ENCODE measurements around the gene TARS3. TPM values are rescaled to one million over a fixed set of nuclear protein-coding genes. Genes with fewer than 3 reads are reported as not detected.
A peak's percentile ranks its signal among the peaks of the same experiment; 100 is the strongest.

TARS3 gene
- total RNA-seq, 1 experiment from 2014 or later = 4.6 TPM

DNA sequence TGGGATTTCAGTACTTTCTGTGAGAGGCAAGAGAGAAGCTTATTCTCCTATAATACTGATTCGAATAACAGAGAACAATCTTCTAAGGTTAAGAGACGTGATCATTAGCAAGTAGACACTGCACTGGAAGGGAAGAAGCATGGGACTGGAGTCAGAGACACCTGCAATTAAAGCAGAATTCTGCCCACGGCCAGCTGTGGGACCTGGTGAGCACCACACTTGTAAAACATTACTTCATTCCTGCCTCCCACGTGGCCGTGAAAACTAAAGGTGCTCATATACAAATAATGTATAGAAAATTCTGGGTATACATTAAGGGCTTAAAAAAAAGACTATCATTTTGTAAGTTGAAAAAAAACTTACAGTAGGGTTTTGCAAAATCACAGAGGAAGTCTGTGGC, 74.1 kb downstream of the TARS3 start:
- H2AFZ ChIP-seq = no peak overlapping the region
- H3K79me2 ChIP-seq (ENCODE audit: low read depth) = peaks cover 50% of the 10 kb centered on the region
- H3K9me2 ChIP-seq (ENCODE audit: insufficient read depth) = no peaks in the 10 kb centered on the region
- no TSS peak for BruUV-seq (replicated peaks)
- H3K27ac ChIP-seq = no peak overlapping the region
- no peaks in the 10 kb centered on the region for H3K9me3 ChIP-seq (ENCODE audit: insufficient read depth, low read depth)
- ChIA-PET POLR2A (ENCODE audit: unreplicated experiment) (interaction anchor here (0.7 kb wide), 1 partner anchor 299 kb away, joined by 6 read pairs; no protein-coding TSS in a partner anchor), CTCF (no interaction called here)
- peaks cover 16% of the 10 kb centered on the region; the same call in 1 of the 2 replicates for H4K20me1 ChIP-seq (ENCODE audit: insufficient read depth)
- intact Hi-C loops (cut with micrococcal nuclease; ENCODE audit: unreplicated experiment) = loop anchor here (5.0 kb wide), 1 partner anchor 72 kb away; the partner anchor contains the start of gene TARS3
- H3K36me3 ChIP-seq (ENCODE audit: low read depth) = peaks cover 27% of the 10 kb centered on the region
- H3F3A ChIP-seq (ENCODE audit: insufficient read depth, low read depth) = peaks cover 22% of the 10 kb centered on the region; the same call in 1 of the 2 replicates
- TF ChIP-seq EZH2 (IDR thresholded peaks at IDR 0.05; ENCODE audit: low read depth) = no peak
- no peak for TF ChIP-seq CTCF (conservative IDR thresholded peaks at IDR 0.05)
- no peak overlapping the region for H3K4me3 ChIP-seq
- H3K4me2 ChIP-seq = peak overlapping the region; percentile 94; the same call in 1 of the 2 replicates
- no peaks in the 10 kb centered on the region for H3K27me3 ChIP-seq (ENCODE audit: insufficient read depth, low read depth)
- H3K4me1 ChIP-seq (replicated peaks; ENCODE audit: insufficient read depth) = peaks cover 23% of the 10 kb centered on the region
- DNase-seq = no peak

GRCh38 chr15:101648356-101648755, 75.9 kb downstream of the TARS3 start:
- CTCF ChIA-PET = no interaction called here
- no peak overlapping the region for H3K4me2 ChIP-seq
- DNase-seq = no peak
- H3K36me3 ChIP-seq (ENCODE audit: low read depth) = peaks cover 37% of the 10 kb centered on the region
- no peaks in the 10 kb centered on the region for H3K9me3 ChIP-seq (ENCODE audit: insufficient read depth, low read depth)
- POLR2A ChIA-PET (ENCODE audit: unreplicated experiment) = no interaction called here
- peaks cover 50% of the 10 kb centered on the region for H3K79me2 ChIP-seq (ENCODE audit: low read depth)
- H3K27me3 ChIP-seq (ENCODE audit: insufficient read depth, low read depth) = no peaks in the 10 kb centered on the region
- H3F3A ChIP-seq (ENCODE audit: insufficient read depth, low read depth) = peaks cover 18% of the 10 kb centered on the region; the same call in 1 of the 2 replicates
- no TSS peak for BruUV-seq (replicated peaks)
- peaks cover 16% of the 10 kb centered on the region; the same call in 1 of the 2 replicates for H4K20me1 ChIP-seq (ENCODE audit: insufficient read depth)
- no peak for TF ChIP-seq EZH2 (IDR thresholded peaks at IDR 0.05; ENCODE audit: low read depth)
- TF ChIP-seq CTCF (conservative IDR thresholded peaks at IDR 0.05) = no peak
- H3K4me1 ChIP-seq (replicated peaks; ENCODE audit: insufficient read depth) = peaks cover 22% of the 10 kb centered on the region
- no peak overlapping the region for H3K27ac ChIP-seq
- no peak overlapping the region for H3K4me3 ChIP-seq
- intact Hi-C loops (cut with micrococcal nuclease; ENCODE audit: unreplicated experiment) = no loop called here
- no peak overlapping the region for H2AFZ ChIP-seq
- H3K9me2 ChIP-seq (ENCODE audit: insufficient read depth) = no peaks in the 10 kb centered on the region

- Histone ChIP-seq H3K36me3 (ENCODE audit: low read depth) (peaks cover 37% of the 10 kb centered on the region), H2AFZ (no peak overlapping the region), H3F3A (ENCODE audit: insufficient read depth, low read depth) (peaks cover 23% of the 10 kb centered on the region; the same call in 1 of the 2 replicates), H3K4me3 (no peak overlapping the region), H3K4me2 (no peak overlapping the region), H3K27ac (no peak overlapping the region), H4K20me1 (ENCODE audit: insufficient read depth) (peaks cover 16% of the 10 kb centered on the region; the same call in 1 of the 2 replicates), H3K9me2 (ENCODE audit: insufficient read depth) (no peaks in the 10 kb centered on the region), H3K27me3 (ENCODE audit: insufficient read depth, low read depth) (no peaks in the 10 kb centered on the region), H3K79me2 (ENCODE audit: low read depth) (peaks cover 42% of the 10 kb centered on the region), H3K4me1 (replicated peaks; ENCODE audit: insufficient read depth) (peaks cover 16% of the 10 kb centered on the region), H3K9me3 (ENCODE audit: insufficient read depth, low read depth) (no peaks in the 10 kb centered on the region)
- intact Hi-C loops (cut with micrococcal nuclease; ENCODE audit: unreplicated experiment) = no loop called here
- DNase-seq = no peak
- no peak for TF ChIP-seq CTCF (conservative IDR thresholded peaks at IDR 0.05)
- no peak for TF ChIP-seq EZH2 (IDR thresholded peaks at IDR 0.05; ENCODE audit: low read depth)
- POLR2A ChIA-PET (ENCODE audit: unreplicated experiment) = no interaction called here
- no TSS peak for BruUV-seq (replicated peaks)
- CTCF ChIA-PET = no interaction called here
These were observed 77.0 kb downstream of the TARS3 start for GRCh38 chr15:101647251-101647650.
